Cardiac fibroblast (primary cell): ENCODE measurements around the gene SRC.

Source experiments
- DNase-seq, 2 donors: peaks; one replicate each; pipeline versions ENCODE4 v3.0.0 to v3.0.0-alpha.2; 2010; ENCODE audit warnings: low read depth in 2 of 2
- H3K4me3 ChIP-seq, 2 donors: replicated peaks in 1 of 2; 1 replicate in 1 of 2; 2 replicates in 1 of 2; pipeline ENCODE4 v1.5.1; 2011; ENCODE audit warnings: low read depth in 2 of 2, low read length in 2 of 2, mild to moderate bottlenecking in 2 of 2, moderate library complexity in 1 of 2
- TF ChIP-seq, protein P1 (sequence below): IDR thresholded peaks from one replicate; pipeline ENCODE4 v1.5.1; 2011; ENCODE audit warnings: low read depth, mild to moderate bottlenecking, low read length, inconsistent platforms

SRC gene

DNA sequence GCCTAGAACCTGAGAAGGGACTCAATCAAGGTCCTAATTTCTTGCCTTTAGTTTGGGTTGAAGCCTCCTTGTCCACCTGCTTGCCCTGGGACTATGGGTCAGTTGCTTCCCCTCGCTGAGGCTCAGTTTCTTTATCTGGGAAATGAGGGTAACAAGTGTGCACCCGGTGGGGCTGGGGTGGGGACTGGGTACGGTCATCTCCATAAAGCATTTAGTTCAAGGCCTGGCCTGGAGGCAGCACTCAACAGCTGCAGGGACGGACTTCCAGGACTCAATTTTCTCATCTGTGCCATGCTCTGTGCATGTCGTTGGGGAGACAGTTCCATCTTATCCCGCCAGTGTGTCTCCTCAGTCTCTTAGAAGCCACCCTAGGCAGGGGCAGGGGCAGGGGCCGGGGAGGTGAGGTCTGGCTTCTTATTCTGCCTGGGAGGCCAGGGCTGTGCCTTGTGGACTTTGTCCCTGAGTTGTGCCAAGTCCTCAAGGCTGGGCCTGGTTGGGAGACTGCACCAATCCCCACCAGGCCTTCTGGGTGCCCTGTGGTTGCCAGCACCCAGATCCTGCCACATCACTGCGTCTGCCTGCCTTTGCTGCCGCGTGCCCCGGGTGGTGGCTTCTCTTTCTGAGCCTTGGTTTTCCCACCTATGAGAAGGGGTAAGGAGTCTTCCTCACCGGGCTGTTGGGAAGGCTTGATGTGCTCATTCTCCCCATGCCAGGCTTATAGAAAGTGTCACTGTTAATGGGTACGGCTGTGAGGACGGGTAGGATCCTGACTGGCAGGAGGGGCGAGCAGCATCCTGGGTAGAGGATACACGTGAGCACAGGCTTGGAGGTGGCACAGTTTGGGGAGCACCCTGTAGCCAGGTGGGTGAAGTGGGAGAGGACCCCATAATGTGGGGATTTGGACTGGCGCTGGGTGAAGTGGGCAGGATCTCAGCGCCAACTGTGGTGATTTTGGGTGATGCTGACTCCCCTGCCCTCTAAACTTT, 8.6 kb downstream of the SRC start:
- TF ChIP-seq, protein P1, sequence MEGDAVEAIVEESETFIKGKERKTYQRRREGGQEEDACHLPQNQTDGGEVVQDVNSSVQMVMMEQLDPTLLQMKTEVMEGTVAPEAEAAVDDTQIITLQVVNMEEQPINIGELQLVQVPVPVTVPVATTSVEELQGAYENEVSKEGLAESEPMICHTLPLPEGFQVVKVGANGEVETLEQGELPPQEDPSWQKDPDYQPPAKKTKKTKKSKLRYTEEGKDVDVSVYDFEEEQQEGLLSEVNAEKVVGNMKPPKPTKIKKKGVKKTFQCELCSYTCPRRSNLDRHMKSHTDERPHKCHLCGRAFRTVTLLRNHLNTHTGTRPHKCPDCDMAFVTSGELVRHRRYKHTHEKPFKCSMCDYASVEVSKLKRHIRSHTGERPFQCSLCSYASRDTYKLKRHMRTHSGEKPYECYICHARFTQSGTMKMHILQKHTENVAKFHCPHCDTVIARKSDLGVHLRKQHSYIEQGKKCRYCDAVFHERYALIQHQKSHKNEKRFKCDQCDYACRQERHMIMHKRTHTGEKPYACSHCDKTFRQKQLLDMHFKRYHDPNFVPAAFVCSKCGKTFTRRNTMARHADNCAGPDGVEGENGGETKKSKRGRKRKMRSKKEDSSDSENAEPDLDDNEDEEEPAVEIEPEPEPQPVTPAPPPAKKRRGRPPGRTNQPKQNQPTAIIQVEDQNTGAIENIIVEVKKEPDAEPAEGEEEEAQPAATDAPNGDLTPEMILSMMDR: no peak
- H3K4me3 ChIP-seq: no peak overlapping the region
- no peak for DNase-seq

DNA sequence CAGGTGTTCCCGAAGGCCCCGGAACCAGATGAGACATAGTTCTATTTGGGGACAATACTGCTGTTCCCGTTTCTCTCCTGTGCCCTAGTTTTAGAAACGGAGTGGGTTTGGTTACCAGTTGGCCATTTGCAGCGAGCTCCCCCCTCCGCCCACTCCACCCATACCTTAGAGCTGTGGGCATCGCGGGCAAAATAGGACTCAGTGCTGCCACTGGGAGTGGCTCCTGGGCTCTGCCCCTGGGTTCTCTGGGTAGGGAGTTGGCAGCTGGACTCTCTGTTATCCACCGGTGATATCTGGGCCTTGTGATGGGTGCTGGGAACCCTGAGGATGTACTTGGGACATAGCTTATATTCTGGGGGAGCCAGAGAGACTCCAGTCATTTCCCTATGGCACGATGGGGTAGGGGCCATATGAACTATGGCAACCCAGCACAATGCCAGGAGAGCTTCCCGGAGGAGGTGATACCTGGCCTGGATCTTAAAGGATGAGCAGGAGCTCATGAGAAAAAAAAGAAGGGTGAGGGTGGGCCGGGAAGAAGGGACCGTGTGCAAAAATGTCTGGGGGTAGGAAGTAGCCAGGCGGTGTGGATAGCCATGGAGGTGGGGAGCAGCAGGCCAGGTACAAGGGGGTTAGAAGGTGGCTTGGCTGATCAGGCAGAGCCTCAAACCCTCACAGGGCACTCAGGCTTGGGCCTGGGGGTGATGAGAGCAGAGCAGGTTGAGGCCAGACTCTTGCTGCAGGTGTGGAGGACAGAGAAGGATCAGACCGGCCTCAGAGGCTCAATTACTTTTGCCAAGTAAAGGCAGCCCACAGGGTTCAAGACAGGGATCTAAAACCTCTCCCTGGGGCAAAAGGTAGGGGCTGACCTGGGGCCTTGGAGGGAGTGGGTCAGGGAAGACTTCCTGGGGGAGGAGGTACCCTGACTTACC, 9.6 kb downstream of the SRC start:
- DNase-seq: no peak
- TF ChIP-seq, protein P1: no peak
- no peak overlapping the region for H3K4me3 ChIP-seq

DNA sequence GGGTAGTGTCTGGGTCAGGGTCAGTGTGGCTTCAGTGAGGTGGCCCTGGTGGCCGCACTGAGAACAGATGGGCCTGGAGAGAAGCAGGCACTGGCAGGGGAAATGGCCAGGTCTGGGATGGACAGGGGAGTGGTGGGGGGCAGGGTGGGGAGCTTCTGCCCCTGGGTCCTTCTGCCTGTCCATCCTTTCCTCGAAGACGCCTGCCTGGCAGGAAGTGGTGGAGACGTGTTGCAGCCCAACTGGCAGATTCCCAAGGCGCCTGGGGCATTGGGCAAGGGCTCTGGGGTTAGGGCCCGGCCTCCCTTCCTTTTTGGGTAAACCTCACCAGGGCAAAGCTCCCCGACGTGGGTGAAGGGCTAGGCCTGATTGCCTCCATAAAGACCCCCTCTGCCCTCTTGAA, 10.4 kb downstream of the SRC start:
- TF ChIP-seq, protein P1: no peak
- DNase-seq: peak; percentile 49 to 66
- H3K4me3 ChIP-seq: no peak overlapping the region

GRCh38 chr20:37356961-37357371, 11.0 kb downstream of the SRC start:
- TF ChIP-seq, protein P1: no peak
- DNase-seq: no peak
- no peak overlapping the region for H3K4me3 ChIP-seq

- no peak for DNase-seq
- H3K4me3 ChIP-seq: no peak overlapping the region
- TF ChIP-seq, protein P1: no peak
Measured at GRCh38 chr20:37357481-37358365, 11.8 kb downstream of the SRC start.
